Stimulated activated naive B cell treated with anti-CD40 and anti-IgM and Interleukin-4, amounts not matched to agents 10 μg/mL and 1 μg/mL and 100 μg/mL, for 72 hours (primary cell): ENCODE results near the gene OSBPL3.

ENCODE experiments used
- ATAC-seq, 2 donors: fragments of 150-1000 bp; cut with Tn5 transposase; replicated peaks; 2 replicates each; pipeline ENCODE4 v1.10.0; 2021; ENCODE audit warnings: moderate library complexity in 1 of 2
- DNase-seq: peaks from one replicate; pipeline ENCODE4 v3.0.0; 2021
- H3K27ac Mint-ChIP-seq: one replicate; pipeline ENCODE4 v1.8.0; 2022; ENCODE audit warnings: mild to moderate bottlenecking, mixed read lengths
- H3K27me3 Mint-ChIP-seq, 2 donors: one replicate each; pipeline ENCODE4 v1.8.0; 2022; ENCODE audit warnings: mixed read lengths in 2 of 2
- H3K36me3 Mint-ChIP-seq, 2 donors: one replicate each; pipeline ENCODE4 v1.8.0; 2022; ENCODE audit warnings: mixed read lengths in 2 of 2, mild to moderate bottlenecking in 1 of 2
- H3K4me1 Mint-ChIP-seq, 2 donors: one replicate each; pipeline ENCODE4 v1.8.0; 2022; ENCODE audit warnings: mixed read lengths in 2 of 2, mild to moderate bottlenecking in 1 of 2
- H3K4me3 Mint-ChIP-seq, 2 donors: one replicate each; pipeline ENCODE4 v1.8.0; 2022; ENCODE audit warnings: mild to moderate bottlenecking in 2 of 2, mixed read lengths in 2 of 2, moderate library complexity in 1 of 2
- H3K9me3 Mint-ChIP-seq, 2 donors: one replicate each; pipeline ENCODE4 v1.8.0; 2022; ENCODE audit warnings: mixed read lengths in 2 of 2, mild to moderate bottlenecking in 1 of 2

The OSBPL3 gene

GRCh38 chr7:24767878-24768569 is 212.0 kb downstream of the OSBPL3 start:
- Mint-ChIP-seq H3K9me3 (peaks cover 13 to 14% of the 10 kb centered on the region in 2 donors), H3K27me3 (peaks cover 14 to 24% of the 10 kb centered on the region in 2 donors), H3K36me3 (peaks cover 4 to 9% of the 10 kb centered on the region in 2 donors), H3K27ac (no peak overlapping the region), H3K4me1 (peaks cover 2 to 10% of the 10 kb centered on the region in 2 donors), H3K4me3 (no peak overlapping the region)
- DNase-seq: no peak
- ATAC-seq: no peak

DNA sequence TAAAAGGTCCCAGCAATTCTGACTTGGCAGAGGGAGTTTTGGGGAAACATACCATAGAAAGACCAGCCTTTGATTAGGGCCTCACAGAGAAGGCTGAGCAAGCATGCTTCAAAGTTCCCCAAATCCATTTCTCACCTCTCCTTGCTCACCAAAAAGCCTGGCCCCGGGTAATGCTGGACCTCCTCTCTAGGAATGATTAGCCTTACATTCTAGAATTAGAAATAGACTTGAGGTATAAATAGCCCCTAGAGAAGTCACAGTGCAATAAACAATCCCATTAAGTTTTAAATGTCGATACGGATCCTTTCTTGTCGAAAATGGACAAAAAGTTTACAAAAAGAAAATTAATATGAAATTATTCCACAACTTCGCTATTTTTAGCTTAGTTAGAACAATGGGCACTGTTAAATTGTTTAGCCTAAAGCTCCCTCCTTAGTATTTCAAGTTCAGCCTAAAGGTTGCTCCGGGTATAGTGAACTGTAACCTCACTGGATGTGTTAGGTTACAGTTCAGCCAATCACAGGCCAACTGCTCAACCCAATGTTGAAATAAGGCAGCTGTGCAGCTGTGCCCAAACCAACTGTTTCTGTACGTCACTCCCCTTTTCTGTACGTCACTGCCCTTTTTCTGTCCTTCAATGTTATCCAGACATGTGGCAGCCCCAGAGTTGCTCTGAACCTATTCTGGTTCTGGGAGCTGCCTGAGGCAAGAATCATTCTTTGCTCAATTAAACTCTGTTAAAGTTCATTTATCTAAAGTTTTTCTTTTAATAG is 214.8 kb downstream of the OSBPL3 start:
- Mint-ChIP-seq H3K4me1 (peaks cover 4 to 10% of the 10 kb centered on the region in 2 donors), H3K9me3 (peaks cover under 1% of the 10 kb centered on the region in 2 donors), H3K36me3 (peaks cover 0 to under 1% of the 10 kb centered on the region in 2 donors), H3K27me3 (peaks cover 17 to 30% of the 10 kb centered on the region in 2 donors), H3K27ac (no peak overlapping the region), H3K4me3 (no peak overlapping the region)
- DNase-seq: no peak
- no peak for ATAC-seq

DNA sequence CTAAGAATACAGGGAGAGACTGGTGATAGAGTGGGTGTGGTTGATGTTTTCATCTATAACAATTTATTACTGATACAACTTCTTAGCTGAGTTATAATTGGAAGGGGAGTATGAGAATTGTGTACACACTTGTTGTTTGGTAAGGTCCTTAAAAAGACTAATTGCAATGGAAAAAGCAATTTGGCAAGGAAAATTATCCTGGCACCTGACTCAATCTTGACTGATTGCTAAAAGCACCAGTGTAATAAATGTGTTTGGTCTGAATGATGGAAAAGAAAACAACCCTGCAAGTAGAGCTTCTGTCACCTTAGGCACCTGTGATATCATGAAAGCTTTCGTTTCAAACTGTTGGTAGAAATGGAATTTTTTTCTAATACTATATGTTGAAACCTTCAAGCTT is 216.0 kb downstream of the OSBPL3 start:
- Mint-ChIP-seq H3K36me3 (no peaks in the 10 kb centered on the region), H3K9me3 (no peaks in the 10 kb centered on the region), H3K27me3 (peaks cover 26 to 41% of the 10 kb centered on the region in 2 donors), H3K27ac (no peak overlapping the region), H3K4me1 (peaks cover 2 to 4% of the 10 kb centered on the region in 2 donors), H3K4me3 (no peak overlapping the region)
- DNase-seq: no peak
- no peak for ATAC-seq

DNA sequence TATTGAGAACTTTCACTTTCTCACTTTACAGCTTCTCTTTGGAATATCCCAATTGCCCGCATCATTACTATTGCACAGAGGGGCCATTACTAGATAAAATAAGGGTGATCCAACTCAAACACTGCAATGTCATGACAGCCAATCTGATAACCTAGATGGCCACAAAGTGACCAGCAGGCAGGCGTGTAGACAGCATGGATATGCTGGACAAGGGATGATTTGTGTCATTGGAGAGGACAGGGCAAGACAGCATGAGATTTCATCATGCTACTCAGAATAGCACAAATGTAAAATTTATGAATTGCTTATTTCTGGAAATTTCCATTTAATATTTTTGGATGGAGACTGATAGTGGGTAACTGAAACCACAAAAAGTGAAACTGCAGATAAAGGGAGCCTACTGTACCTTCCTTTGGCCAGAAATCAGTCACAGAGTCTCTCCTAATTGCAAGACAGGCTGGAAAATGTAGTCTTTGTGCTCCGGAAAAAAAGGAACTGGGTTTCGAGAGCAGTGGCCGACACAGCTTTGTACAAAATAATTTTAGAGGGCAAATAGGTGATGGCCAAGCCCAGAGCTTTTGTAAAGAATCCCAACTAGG is 216.6 kb downstream of the OSBPL3 start:
- ATAC-seq (no peak), DNase-seq (no peak)
- Mint-ChIP-seq H3K4me1 (peaks cover 4 to 5% of the 10 kb centered on the region in 2 donors), H3K4me3 (no peak overlapping the region), H3K36me3 (no peaks in the 10 kb centered on the region), H3K27me3 (peaks cover 32 to 46% of the 10 kb centered on the region in 2 donors), H3K9me3 (no peaks in the 10 kb centered on the region), H3K27ac (no peak overlapping the region)

- H3K9me3 Mint-ChIP-seq: no peaks in the 10 kb centered on the region
- DNase-seq (no peak), ATAC-seq (no peak)
- no peak overlapping the region for H3K27ac Mint-ChIP-seq
- H3K27me3 Mint-ChIP-seq: peaks cover 30 to 46% of the 10 kb centered on the region in 2 donors
- no peak overlapping the region for H3K4me3 Mint-ChIP-seq
- H3K36me3 Mint-ChIP-seq: no peaks in the 10 kb centered on the region
- H3K4me1 Mint-ChIP-seq: peaks cover 3 to 6% of the 10 kb centered on the region in 2 donors
Measured at GRCh38 chr7:24762771-24763170, 217.2 kb downstream of the OSBPL3 start.

DNA sequence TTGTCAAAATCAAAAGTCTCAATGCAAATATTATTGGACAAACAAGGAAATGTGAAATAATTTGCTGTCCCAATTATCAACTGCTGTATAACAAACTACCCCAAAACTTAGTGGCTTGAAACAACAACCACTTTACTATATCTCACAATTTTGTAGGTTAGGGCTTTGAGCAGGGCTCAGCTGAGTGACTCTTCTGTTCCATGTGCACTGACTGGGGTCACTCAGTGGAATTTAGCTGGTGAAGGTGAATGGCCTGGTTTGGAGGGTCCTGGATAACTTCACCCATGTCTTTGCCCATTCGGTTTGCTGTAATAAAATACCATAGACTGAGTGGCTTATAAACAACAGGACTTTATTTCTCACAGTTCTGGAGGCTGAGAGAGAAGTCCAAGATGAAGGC is 219.0 kb downstream of the OSBPL3 start:
- H3K27me3 Mint-ChIP-seq: peaks cover 32 to 60% of the 10 kb centered on the region in 2 donors
- ATAC-seq: no peak
- H3K4me3 Mint-ChIP-seq: no peak overlapping the region
- no peak overlapping the region for H3K27ac Mint-ChIP-seq
- no peaks in the 10 kb centered on the region for H3K9me3 Mint-ChIP-seq
- DNase-seq: no peak
- no peaks in the 10 kb centered on the region for H3K36me3 Mint-ChIP-seq
- H3K4me1 Mint-ChIP-seq: peaks cover 13 to 17% of the 10 kb centered on the region in 2 donors

- Mint-ChIP-seq H3K27me3 (peaks cover 23 to 53% of the 10 kb centered on the region in 2 donors), H3K27ac (peak within 1 kb of the TSS; percentile 38), H3K9me3 (no peaks in the 10 kb centered on the region), H3K36me3 (no peaks in the 10 kb centered on the region), H3K4me1 (peaks cover 20 to 26% of the 10 kb centered on the region in 2 donors), H3K4me3 (peak within 1 kb of the TSS; percentile 90 to 98)
- ATAC-seq (peak; percentile 74 to 79), DNase-seq (peak; percentile 35)
Measured at GRCh38 chr7:24757353-24758275, 222.4 kb downstream of the OSBPL3 start, which contains the start of gene GSDME. GSDME (minus strand) TSS chr7:24757464; CDS start chr7:24749774, 7,690 bp downstream.

DNA sequence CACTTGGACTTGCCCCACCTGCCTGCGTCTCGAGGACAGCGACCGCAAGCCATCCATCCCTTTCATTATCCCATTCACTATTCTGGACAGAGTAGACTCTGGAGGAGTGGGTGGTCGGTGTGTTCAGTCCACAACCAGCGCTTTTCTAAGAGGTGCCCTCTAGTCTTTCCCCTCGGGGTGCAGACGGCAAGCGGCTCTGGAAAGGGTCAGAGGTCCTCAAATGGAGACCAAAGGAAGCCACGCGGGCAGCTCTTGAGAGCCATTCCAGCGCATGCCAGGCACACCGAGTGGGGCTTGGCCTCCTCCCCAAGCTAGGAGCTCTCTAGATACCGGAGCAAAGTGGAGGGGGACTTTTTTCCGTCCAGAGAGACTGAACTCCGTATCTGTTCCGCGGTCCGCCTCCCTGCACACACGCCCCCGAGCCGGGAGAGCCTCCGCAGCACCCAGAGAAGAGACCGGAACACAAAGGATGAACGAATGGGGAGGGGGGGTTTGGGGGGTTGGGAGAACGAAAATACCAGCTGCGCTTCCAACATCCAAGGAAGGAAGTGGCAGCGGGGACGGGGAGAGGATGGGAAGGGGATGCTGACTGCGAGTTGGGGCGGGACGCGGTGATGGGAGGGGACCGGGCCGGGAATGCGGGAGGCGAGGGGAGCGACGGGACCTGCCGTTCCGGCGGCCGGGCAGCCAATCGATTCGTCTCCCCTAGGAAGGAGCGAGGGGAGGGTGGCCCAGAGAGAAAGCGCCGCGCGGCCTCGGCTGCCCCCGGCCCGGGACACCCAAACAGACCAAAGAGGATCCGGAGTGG is 223.2 kb downstream of the OSBPL3 start:
- no peaks in the 10 kb centered on the region for H3K9me3 Mint-ChIP-seq
- DNase-seq: no peak
- peaks cover 20 to 26% of the 10 kb centered on the region in 2 donors for H3K4me1 Mint-ChIP-seq
- H3K36me3 Mint-ChIP-seq: no peaks in the 10 kb centered on the region
- peak; percentile 18 to 23 for ATAC-seq
- H3K27me3 Mint-ChIP-seq: peaks cover 23 to 55% of the 10 kb centered on the region in 2 donors
- H3K4me3 Mint-ChIP-seq: peak overlapping the region; percentile 90 to 98
- H3K27ac Mint-ChIP-seq: peak overlapping the region; percentile 38

GRCh38 chr7:24755541-24756407 is 224.2 kb downstream of the OSBPL3 start:
- peak; percentile 64 to 75 for ATAC-seq
- H3K36me3 Mint-ChIP-seq: no peaks in the 10 kb centered on the region
- H3K27me3 Mint-ChIP-seq: peaks cover 23 to 48% of the 10 kb centered on the region in 2 donors

GRCh38 chr7:24754906-24755506 is 225.0 kb downstream of the OSBPL3 start:
- Mint-ChIP-seq H3K9me3 (no peaks in the 10 kb centered on the region), H3K4me3 (no peak overlapping the region), H3K4me1 (peaks cover 20 to 26% of the 10 kb centered on the region in 2 donors), H3K27ac (peak overlapping the region; percentile 38), H3K36me3 (no peaks in the 10 kb centered on the region), H3K27me3 (peaks cover 23 to 47% of the 10 kb centered on the region in 2 donors)
- ATAC-seq: no peak
- DNase-seq: no peak

More at GRCh38 chr7:24755541-24756407, 224.2 kb downstream of the OSBPL3 start:
- peak overlapping the region; percentile 38 for H3K27ac Mint-ChIP-seq
- H3K9me3 Mint-ChIP-seq: no peaks in the 10 kb centered on the region
- H3K4me1 Mint-ChIP-seq: peaks cover 20 to 26% of the 10 kb centered on the region in 2 donors
- peak overlapping the region; percentile 90 to 98 for H3K4me3 Mint-ChIP-seq
- DNase-seq: no peak

- DNase-seq (no peak), ATAC-seq (no peak)
- Mint-ChIP-seq H3K4me1 (peaks cover 18 to 21% of the 10 kb centered on the region in 2 donors), H3K9me3 (no peaks in the 10 kb centered on the region), H3K36me3 (peaks cover 0 to 3% of the 10 kb centered on the region in 2 donors), H3K4me3 (no peak overlapping the region), H3K27me3 (peaks cover 4 to 23% of the 10 kb centered on the region in 2 donors), H3K27ac (no peak overlapping the region)
Measured at GRCh38 chr7:24752073-24752800, 227.7 kb downstream of the OSBPL3 start.
